Prostate gland (tissue), 2 donors: Measurements from ENCODE around the gene HYPK. TPM values are rescaled to one million over a fixed set of nuclear protein-coding genes. Genes with fewer than 3 reads are reported as not detected.
A peak's percentile ranks its signal among the peaks of the same experiment; 100 is the strongest.

Experiments
- DNase-seq: peaks from one replicate; pipeline ENCODE4 v3.0.0-alpha.2; 2019; ENCODE audit warnings: low spot score
- H3K27ac ChIP-seq, 2 donors: fragments of 200-600 bp; sonication (generic); 2 replicates each; pipeline ENCODE4 v1.5.1; 2017 to 2019
- H3K27me3 ChIP-seq: fragments of 200-600 bp; sonication (generic); replicated peaks from 2 replicates; pipeline ENCODE4 v1.5.1; 2019; ENCODE audit not compliant: insufficient read depth
- H3K36me3 ChIP-seq, 2 donors: fragments of 200-600 bp; sonication (generic); 1 replicate in 1 of 2; 2 replicates in 1 of 2; pipeline versions ENCODE4 v1.5.1 to v1.8.1; 2017 to 2019
- H3K4me1 ChIP-seq: fragments of 200-600 bp; sonication (generic); replicated peaks from 2 replicates; pipeline ENCODE4 v1.5.1; 2019
- H3K4me3 ChIP-seq, 2 donors: fragments of 200-600 bp; sonication (generic); 2 replicates each; pipeline ENCODE4 v1.5.1; 2017 to 2019
- H3K9me3 ChIP-seq: fragments of 200-600 bp; sonication (generic); 2 replicates; pipeline ENCODE4 v1.5.1; 2017
- CTCF ChIP-seq, 4 experiments: fragments of 200-600 bp in 2 of 4; fragments of 450-650 bp in 2 of 4; sonication (generic) in 2 of 4; IDR thresholded peaks; 1 replicate in 3 of 4; 2 replicates in 1 of 4; pipeline ENCODE4 v1.5.1; 2016 to 2019; ENCODE audit warnings: antibody characterized with exemption in 4 of 4, mild to moderate bottlenecking in 2 of 4, moderate library complexity in 2 of 4
- POLR2A ChIP-seq: fragments of 450-650 bp; IDR thresholded peaks from one replicate; pipeline ENCODE4 v1.6.1; 2016; ENCODE audit warnings: antibody characterized with exemption, mild to moderate bottlenecking
- POLR2AphosphoS5 ChIP-seq: sonication (generic); formaldehyde crosslinking; IDR thresholded peaks from one replicate; pipeline ENCODE4 v1.6.1; 2017; ENCODE audit warnings: antibody characterized with exemption
- WGBS: methylation state at CpG from one replicate; pipeline ENCODE4 v1.1.5; 2018; 5-methylcytosine and 5-hydroxymethylcytosine counted together
- intact Hi-C: fragments of 100-400 bp; cut with DNase I; formaldehyde crosslinking; loops from one replicate; pipeline ENCODE4 v1.14.2; 2022
- total RNA-seq, 2 donors: library from RNA; depleted of rRNA; stranded (reverse); fragments of >200 nt; gene quantifications; one replicate each; pipeline ENCODE4 v1.1.0, GENCODE V29; 2016

The HYPK gene
- total RNA-seq, 2 donors from 2014 or later = 10.9 to 19.9 TPM

GRCh38 chr15:43769584-43770228 lies 30.7 kb upstream of the HYPK start:
- H3K27ac ChIP-seq = no peak overlapping the region
- no peaks in the 10 kb centered on the region for H3K4me1 ChIP-seq
- no peak overlapping the region for H3K4me3 ChIP-seq
- H3K36me3 ChIP-seq = peaks cover 8 to 17% of the 10 kb centered on the region in 2 donors
- WGBS = 67% methylated on average over 5 of the region's 5 CpGs
- H3K9me3 ChIP-seq = no peaks in the 10 kb centered on the region
- intact Hi-C loops = loop anchor here (5.0 kb wide), 1 partner anchor 332 kb away; no protein-coding TSS in a partner anchor
- DNase-seq = no peak
- TF ChIP-seq POLR2A (no peak), CTCF (IDR thresholded peaks at IDR 0.05) (peak; percentile 27 to 65 (median 40)), POLR2AphosphoS5 (peak; percentile 11)
- no peaks in the 10 kb centered on the region for H3K27me3 ChIP-seq

- Histone ChIP-seq H3K27me3 (no peaks in the 10 kb centered on the region), H3K9me3 (no peaks in the 10 kb centered on the region), H3K36me3 (peaks cover 8 to 17% of the 10 kb centered on the region in 2 donors), H3K27ac (no peak overlapping the region), H3K4me1 (no peaks in the 10 kb centered on the region), H3K4me3 (no peak overlapping the region)
- DNase-seq = no peak
- intact Hi-C loops = loop anchor here (5.0 kb wide), 1 partner anchor 335 kb away; no protein-coding TSS in a partner anchor
- TF ChIP-seq POLR2A = no peak
- no peak for TF ChIP-seq CTCF (IDR thresholded peaks at IDR 0.05)
- TF ChIP-seq POLR2AphosphoS5 = no peak
- WGBS = 81% methylated on average over 2 of the region's 2 CpGs
Measured at GRCh38 chr15:43771816-43772215, 28.6 kb upstream of the HYPK start.

- intact Hi-C loops = loop anchor here (5.0 kb wide), 1 partner anchor 335 kb away; no protein-coding TSS in a partner anchor
- no peak for DNase-seq
- H3K9me3 ChIP-seq = no peaks in the 10 kb centered on the region
- no peaks in the 10 kb centered on the region for H3K27me3 ChIP-seq
- no peak overlapping the region for H3K4me3 ChIP-seq
- peaks cover 8 to 10% of the 10 kb centered on the region in 2 donors for H3K36me3 ChIP-seq
- H3K27ac ChIP-seq = no peak overlapping the region
- TF ChIP-seq CTCF (IDR thresholded peaks at IDR 0.05) (no peak), POLR2AphosphoS5 (no peak), POLR2A (no peak)
- no peaks in the 10 kb centered on the region for H3K4me1 ChIP-seq
Measured at GRCh38 chr15:43772624-43773023, 27.8 kb upstream of the HYPK start.

- Histone ChIP-seq H3K27ac (no peak overlapping the region), H3K36me3 (peaks cover 8 to 10% of the 10 kb centered on the region in 2 donors)
Measured at GRCh38 chr15:43774062-43774461, 26.3 kb upstream of the HYPK start.

More at GRCh38 chr15:43774062-43774461, 26.3 kb upstream of the HYPK start:
- no peaks in the 10 kb centered on the region for H3K27me3 ChIP-seq
- TF ChIP-seq POLR2AphosphoS5 (no peak), CTCF (IDR thresholded peaks at IDR 0.05) (no peak), POLR2A (no peak)
- intact Hi-C loops = loop anchor here (5.0 kb wide), 1 partner anchor 337 kb away; no protein-coding TSS in a partner anchor
- no peak for DNase-seq
- H3K9me3 ChIP-seq = no peaks in the 10 kb centered on the region
- H3K4me1 ChIP-seq = no peaks in the 10 kb centered on the region
- no peak overlapping the region for H3K4me3 ChIP-seq
- 69% methylated on average over 4 of the region's 4 CpGs for WGBS
